Activated effector memory CD4-positive, alpha-beta T cell treated with Interleukin-2 at 50 U/mL for 16 hours (primary cell): Measurements from ENCODE around the gene NQO2.
"Not testable (repeated sequence)": the region's sequence is repeated elsewhere in the genome, so short reads cannot be mapped to it uniquely, and the experiment has no call there.

ENCODE experiments used
- DNase-seq: peaks from one replicate; pipeline ENCODE4 v3.0.0-alpha.2; 2020

Gene NQO2

GRCh38 chr6:3016473-3017280, 17.0 kb downstream of the NQO2 start:
- no peak for DNase-seq

- no peak for DNase-seq
These were observed 17.6 kb downstream of the NQO2 start for GRCh38 chr6:3017304-3017703.

- no peak for DNase-seq
These were observed 19.4 kb downstream of the NQO2 start for GRCh38 chr6:3019065-3019464.

- no peak for DNase-seq
These were observed 20.1 kb downstream of the NQO2 start for GRCh38 chr6:3019749-3020320.

GRCh38 chr6:3020976-3021598, 21.4 kb downstream of the NQO2 start:
- not testable (repeated sequence) for DNase-seq

- no peak for DNase-seq
These were observed 23.3 kb downstream of the NQO2 start for GRCh38 chr6:3022765-3023662.

- DNase-seq, result peak; percentile 89
These were observed 24.2 kb downstream of the NQO2 start for GRCh38 chr6:3023663-3024483.

- peak; percentile 39 for DNase-seq
These were observed 27.3 kb downstream of the NQO2 start for GRCh38 chr6:3026791-3027626.

GRCh38 chr6:3028156-3028555, 28.5 kb downstream of the NQO2 start:
- not testable (repeated sequence) for DNase-seq

- no peak for DNase-seq
These were observed 32.4 kb downstream of the NQO2 start for GRCh38 chr6:3031857-3032640.

GRCh38 chr6:3032986-3033385, 33.3 kb downstream of the NQO2 start:
- DNase-seq, result no peak

- DNase-seq, result no peak
These were observed 34.0 kb downstream of the NQO2 start for GRCh38 chr6:3033652-3034051.

GRCh38 chr6:3035397-3035796, 35.7 kb downstream of the NQO2 start:
- no peak for DNase-seq

GRCh38 chr6:3036861-3037637, 37.4 kb downstream of the NQO2 start:
- DNase-seq, result no peak

- no peak for DNase-seq
These were observed 38.1 kb downstream of the NQO2 start for GRCh38 chr6:3037638-3038365.

- DNase-seq, result no peak
These were observed 39.7 kb downstream of the NQO2 start for GRCh38 chr6:3039384-3039783.

GRCh38 chr6:3041147-3041546, 41.5 kb downstream of the NQO2 start:
- DNase-seq, result no peak

- DNase-seq, result no peak
These were observed 41.9 kb downstream of the NQO2 start for GRCh38 chr6:3041606-3042005.

- DNase-seq, result no peak
These were observed 45.7 kb downstream of the NQO2 start for GRCh38 chr6:3045369-3045768.
